Urinary bladder (tissue), 4 donors: ENCODE measurements around the gene SLC23A2. TPM values are rescaled to one million over a fixed set of nuclear protein-coding genes. Genes with fewer than 3 reads are reported as not detected.

Experiments used
- DNase-seq: peaks from one replicate; pipeline ENCODE4 v3.0.0-alpha.2; 2015; ENCODE audit errors: extremely low spot score
- H3K27ac ChIP-seq: one replicate; pipeline ENCODE4 v1.5.1; 2013; ENCODE audit warnings: low read depth, mild to moderate bottlenecking, moderate library complexity
- H3K36me3 ChIP-seq: one replicate; pipeline ENCODE4 v1.6.1; 2013; ENCODE audit warnings: mild to moderate bottlenecking, moderate library complexity; ENCODE audit not compliant: insufficient read depth
- H3K4me1 ChIP-seq: one replicate; pipeline ENCODE4 v1.6.1; 2013; ENCODE audit warnings: mild to moderate bottlenecking, moderate library complexity; ENCODE audit not compliant: insufficient read depth
- H3K4me3 ChIP-seq: one replicate; pipeline ENCODE4 v1.5.1; 2013; ENCODE audit warnings: low read depth, low read length
- WGBS: extraction: QIAGEN DNeasy Blood & Tissue Kit; methylation state at CpG from one replicate; pipeline ENCODE4 v1.1.7; 2013; 5-methylcytosine and 5-hydroxymethylcytosine counted together
- polyA plus RNA-seq: library from polyadenylated mRNA; stranded (reverse); fragments of 200-250 nt; gene quantifications from one replicate; pipeline ENCODE4 v1.2.3, GENCODE V29; 2013
- total RNA-seq: library from RNA; depleted of rRNA; stranded (reverse); fragments of >200 nt; gene quantifications from one replicate; pipeline ENCODE4 v1.2.3, GENCODE V29; 2014
- donor health status: healthy with polysubstance abuse.
- donor health status: healthy.

SLC23A2 gene
- total and polyA plus RNA-seq, 2 donors = 17.5 to 22.7 TPM

GRCh38 chr20:4835244-4836177 is 165.8 kb downstream of the SLC23A2 start:
- DNase-seq = peak; percentile 78
- H3K27ac ChIP-seq = no peak overlapping the region
- H3K4me3 ChIP-seq = no peak overlapping the region
- H3K36me3 ChIP-seq = no peaks in the 10 kb centered on the region
- H3K4me1 ChIP-seq = no peaks in the 10 kb centered on the region
- 21% methylated on average over 16 of the region's 16 CpGs for WGBS

- DNase-seq = no peak
- WGBS = 60% methylated on average over 6 of the region's 6 CpGs
- H3K27ac ChIP-seq = no peak overlapping the region
Measured at GRCh38 chr20:4833074-4833728, 168.1 kb downstream of the SLC23A2 start.

GRCh38 chr20:4832469-4832868 is 168.8 kb downstream of the SLC23A2 start:
- DNase-seq = no peak
- no peak overlapping the region for H3K27ac ChIP-seq
- no peaks in the 10 kb centered on the region for H3K4me1 ChIP-seq
- H3K36me3 ChIP-seq = no peaks in the 10 kb centered on the region
- no peak overlapping the region for H3K4me3 ChIP-seq
- WGBS = 96% methylated on average over 2 of the region's 2 CpGs

More at GRCh38 chr20:4833074-4833728, 168.1 kb downstream of the SLC23A2 start:
- H3K4me3 ChIP-seq = no peak overlapping the region
- no peaks in the 10 kb centered on the region for H3K4me1 ChIP-seq
- no peaks in the 10 kb centered on the region for H3K36me3 ChIP-seq

GRCh38 chr20:4830696-4831095 is 170.6 kb downstream of the SLC23A2 start:
- DNase-seq = no peak
- no peaks in the 10 kb centered on the region for H3K4me1 ChIP-seq
- H3K36me3 ChIP-seq = no peaks in the 10 kb centered on the region
- no peak overlapping the region for H3K27ac ChIP-seq
- 25% methylated on average over 2 of the region's 2 CpGs for WGBS
- H3K4me3 ChIP-seq = no peak overlapping the region

- Histone ChIP-seq H3K4me1 (no peaks in the 10 kb centered on the region), H3K4me3 (no peak overlapping the region), H3K27ac (no peak overlapping the region), H3K36me3 (no peaks in the 10 kb centered on the region)
- 52% methylated on average over 3 of the region's 3 CpGs for WGBS
- no peak for DNase-seq
Measured at GRCh38 chr20:4830259-4830658, 171.1 kb downstream of the SLC23A2 start.

GRCh38 chr20:4829514-4830215 is 171.6 kb downstream of the SLC23A2 start:
- Histone ChIP-seq H3K36me3 (no peaks in the 10 kb centered on the region), H3K4me3 (no peak overlapping the region), H3K4me1 (no peaks in the 10 kb centered on the region), H3K27ac (no peak overlapping the region)
- DNase-seq = no peak
- 53% methylated on average over 4 of the region's 4 CpGs for WGBS

- H3K4me1 ChIP-seq = no peaks in the 10 kb centered on the region
- WGBS = 90% methylated on average over 14 of the region's 14 CpGs
- no peak overlapping the region for H3K4me3 ChIP-seq
- H3K36me3 ChIP-seq = no peaks in the 10 kb centered on the region
- no peak for DNase-seq
- no peak overlapping the region for H3K27ac ChIP-seq
Measured at GRCh38 chr20:4828830-4829513, 172.3 kb downstream of the SLC23A2 start.

GRCh38 chr20:4821590-4821989 is 179.7 kb downstream of the SLC23A2 start:
- Histone ChIP-seq H3K27ac (no peak overlapping the region), H3K4me3 (no peak overlapping the region), H3K36me3 (no peaks in the 10 kb centered on the region), H3K4me1 (no peaks in the 10 kb centered on the region)
- DNase-seq = no peak
- WGBS = 94% methylated on average over 5 of the region's 5 CpGs

- H3K4me3 ChIP-seq = no peak overlapping the region
- H3K4me1 ChIP-seq = no peaks in the 10 kb centered on the region
- peak overlapping the region; percentile 1 for H3K27ac ChIP-seq
- no peak for DNase-seq
- H3K36me3 ChIP-seq = no peaks in the 10 kb centered on the region
- WGBS = 55% methylated on average over 14 of the region's 14 CpGs
Measured at GRCh38 chr20:4820806-4821518, 180.3 kb downstream of the SLC23A2 start.

GRCh38 chr20:4819901-4820300 is 181.4 kb downstream of the SLC23A2 start:
- H3K4me3 ChIP-seq = no peak overlapping the region
- H3K4me1 ChIP-seq = no peaks in the 10 kb centered on the region
- no peaks in the 10 kb centered on the region for H3K36me3 ChIP-seq
- no peak overlapping the region for H3K27ac ChIP-seq
- no peak for DNase-seq
- WGBS = 92% methylated on average over 4 of the region's 4 CpGs

- WGBS = 41% methylated on average over 3 of the region's 3 CpGs
- H3K4me3 ChIP-seq = no peak overlapping the region
- no peaks in the 10 kb centered on the region for H3K4me1 ChIP-seq
- no peak for DNase-seq
- no peak overlapping the region for H3K27ac ChIP-seq
- H3K36me3 ChIP-seq = no peaks in the 10 kb centered on the region
Measured at GRCh38 chr20:4817230-4817671, 184.1 kb downstream of the SLC23A2 start.

GRCh38 chr20:4815628-4816027 is 185.7 kb downstream of the SLC23A2 start:
- WGBS = 85% methylated on average over 5 of the region's 5 CpGs
- no peaks in the 10 kb centered on the region for H3K4me1 ChIP-seq
- H3K4me3 ChIP-seq = no peak overlapping the region
- no peak overlapping the region for H3K27ac ChIP-seq
- no peak for DNase-seq
- H3K36me3 ChIP-seq = no peaks in the 10 kb centered on the region
